ENCODE results near the gene NHSL1. TPM values are rescaled to one million over a fixed set of nuclear protein-coding genes. Genes with fewer than 3 reads are reported as not detected.

NHSL1 gene
- total and polyA plus RNA-seq, 7 donors = 0.08 to 2.3 (median 1.2) TPM

DNA sequence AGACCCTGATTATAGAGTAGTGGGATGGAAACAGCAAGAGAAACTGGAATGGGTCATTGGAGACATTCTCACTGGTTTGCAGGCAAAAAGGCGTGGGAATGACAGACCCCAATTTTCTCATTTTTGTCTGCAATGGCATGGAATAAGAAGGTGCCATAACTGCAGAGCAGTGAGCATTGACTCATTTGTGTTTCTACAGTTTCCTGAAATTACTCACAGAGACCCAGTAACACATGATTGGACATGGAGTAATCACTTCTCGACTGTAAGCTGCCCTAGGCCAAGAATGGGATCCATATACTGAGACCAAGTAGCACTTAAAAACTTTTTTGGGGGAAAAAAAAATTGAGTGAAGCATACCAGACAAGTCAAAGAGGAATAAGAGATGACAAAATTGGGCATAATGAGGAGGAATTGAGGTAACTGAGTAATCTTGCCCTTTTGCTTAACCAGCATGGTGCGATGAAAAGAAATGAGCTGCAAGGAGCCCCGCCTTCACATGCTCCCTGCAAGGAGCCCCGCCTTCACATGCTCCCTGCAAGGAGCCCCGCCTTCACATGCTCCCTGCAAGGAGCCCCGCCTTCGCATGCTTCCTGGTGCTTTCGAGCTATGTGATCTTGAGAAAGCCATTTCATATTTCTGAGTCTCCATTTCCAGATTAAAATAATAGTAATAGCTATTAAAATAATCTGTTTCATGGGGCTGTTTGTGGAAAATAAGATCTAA lies 44.1 kb downstream of the NHSL1 start:
- Histone ChIP-seq H3K27ac (no peak overlapping the region), H3K4me3 (no peak overlapping the region), H3K36me3 (ENCODE audit: insufficient read depth in 1 of 2, low read depth in 1 of 2) (no peaks in the 10 kb centered on the region), H3K4me1 (no peaks in the 10 kb centered on the region), H3K9me3 (no peaks in the 10 kb centered on the region), H3K27me3 (ENCODE audit: insufficient read depth in 3 of 3, low read length in 2 of 3) (no peaks in the 10 kb centered on the region)
- ATAC-seq = no peak
- intact Hi-C loops (cut with DNase I) = no loop called here
- WGBS, 3 donors = 75 to 91% (median 84%) methylated on average over 9 of the region's 9 CpGs
- TF ChIP-seq, protein P1, sequence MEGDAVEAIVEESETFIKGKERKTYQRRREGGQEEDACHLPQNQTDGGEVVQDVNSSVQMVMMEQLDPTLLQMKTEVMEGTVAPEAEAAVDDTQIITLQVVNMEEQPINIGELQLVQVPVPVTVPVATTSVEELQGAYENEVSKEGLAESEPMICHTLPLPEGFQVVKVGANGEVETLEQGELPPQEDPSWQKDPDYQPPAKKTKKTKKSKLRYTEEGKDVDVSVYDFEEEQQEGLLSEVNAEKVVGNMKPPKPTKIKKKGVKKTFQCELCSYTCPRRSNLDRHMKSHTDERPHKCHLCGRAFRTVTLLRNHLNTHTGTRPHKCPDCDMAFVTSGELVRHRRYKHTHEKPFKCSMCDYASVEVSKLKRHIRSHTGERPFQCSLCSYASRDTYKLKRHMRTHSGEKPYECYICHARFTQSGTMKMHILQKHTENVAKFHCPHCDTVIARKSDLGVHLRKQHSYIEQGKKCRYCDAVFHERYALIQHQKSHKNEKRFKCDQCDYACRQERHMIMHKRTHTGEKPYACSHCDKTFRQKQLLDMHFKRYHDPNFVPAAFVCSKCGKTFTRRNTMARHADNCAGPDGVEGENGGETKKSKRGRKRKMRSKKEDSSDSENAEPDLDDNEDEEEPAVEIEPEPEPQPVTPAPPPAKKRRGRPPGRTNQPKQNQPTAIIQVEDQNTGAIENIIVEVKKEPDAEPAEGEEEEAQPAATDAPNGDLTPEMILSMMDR (IDR thresholded peaks at IDR 0.05) = no peak
- DNase-seq = no peak

DNA sequence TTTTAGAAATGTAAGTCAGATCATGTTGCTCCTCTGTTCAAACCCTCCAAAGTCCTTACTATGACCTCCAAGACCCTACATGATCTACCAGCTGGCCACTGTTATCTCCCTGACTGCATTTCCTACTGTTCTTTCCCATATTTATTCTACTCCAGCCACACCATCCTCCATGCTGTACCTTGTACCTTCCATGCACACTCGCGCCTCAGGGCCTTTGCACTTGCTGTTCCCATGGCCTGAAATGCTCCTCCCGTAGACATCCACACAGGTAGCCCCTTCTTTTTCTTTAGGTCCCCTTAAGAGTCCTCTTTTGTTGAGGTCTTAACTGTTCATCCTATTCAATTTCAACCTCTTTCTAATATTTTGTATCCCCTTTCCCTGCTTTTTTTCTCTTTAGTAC lies 48.3 kb downstream of the NHSL1 start:
- no peak for ATAC-seq
- Histone ChIP-seq H3K27me3 (ENCODE audit: insufficient read depth in 3 of 3, low read length in 2 of 3) (no peaks in the 10 kb centered on the region), H3K36me3 (ENCODE audit: insufficient read depth in 1 of 2, low read depth in 1 of 2) (no peaks in the 10 kb centered on the region), H3K4me1 (no peaks in the 10 kb centered on the region), H3K4me3 (no peak overlapping the region), H3K9me3 (no peaks in the 10 kb centered on the region), H3K27ac (no peak overlapping the region)
- TF ChIP-seq, protein P1 (IDR thresholded peaks at IDR 0.05) = no peak
- WGBS, 3 donors = 98 to 100% (median 99%) methylated on average over 3 of the region's 3 CpGs
- intact Hi-C loops (cut with DNase I) = no loop called here
- no peak for DNase-seq

DNA sequence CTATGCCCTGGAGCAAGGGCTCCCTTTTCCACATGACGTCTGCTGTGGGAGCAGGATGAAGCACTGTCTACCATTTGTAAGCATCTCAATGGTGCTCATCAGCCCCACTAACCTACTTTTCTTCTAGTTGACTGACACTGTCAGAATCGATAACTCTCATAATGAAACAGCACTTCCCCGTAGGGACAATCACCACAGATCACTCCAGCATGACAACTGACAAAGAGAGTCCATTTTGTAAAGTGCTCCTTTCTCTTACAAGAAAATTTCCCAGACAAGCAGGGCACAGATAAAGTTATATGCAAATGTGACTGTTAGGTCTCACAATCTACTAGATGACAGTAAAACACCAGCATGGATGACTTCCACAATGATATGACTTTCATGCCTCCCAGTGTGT lies 48.8 kb downstream of the NHSL1 start:
- H3K27me3 ChIP-seq (ENCODE audit: insufficient read depth in 3 of 3, low read length in 2 of 3) = no peaks in the 10 kb centered on the region
- WGBS, 3 donors = 66 to 76% (median 68%) methylated on average over 3 of the region's 3 CpGs
- no peaks in the 10 kb centered on the region for H3K36me3 ChIP-seq (ENCODE audit: insufficient read depth in 1 of 2, low read depth in 1 of 2)
- TF ChIP-seq, protein P1 (IDR thresholded peaks at IDR 0.05) = no peak
- ATAC-seq (no peak), DNase-seq (no peak)
- no peaks in the 10 kb centered on the region for H3K9me3 ChIP-seq
- no peak overlapping the region for H3K4me3 ChIP-seq
- no peak overlapping the region for H3K27ac ChIP-seq
- intact Hi-C loops (cut with DNase I) = no loop called here
- H3K4me1 ChIP-seq = no peaks in the 10 kb centered on the region

- no peak overlapping the region for H3K27ac ChIP-seq
- no peaks in the 10 kb centered on the region for H3K4me1 ChIP-seq
- H3K27me3 ChIP-seq (ENCODE audit: insufficient read depth in 3 of 3, low read length in 2 of 3) = no peaks in the 10 kb centered on the region
- DNase-seq (no peak), ATAC-seq (no peak)
- no peaks in the 10 kb centered on the region for H3K9me3 ChIP-seq
- intact Hi-C loops (cut with DNase I) = no loop called here
- 75 to 84% (median 77%) methylated on average over 6 of the region's 6 CpGs for WGBS, 3 donors
- H3K36me3 ChIP-seq (ENCODE audit: insufficient read depth in 1 of 2, low read depth in 1 of 2) = no peaks in the 10 kb centered on the region
- no peak overlapping the region for H3K4me3 ChIP-seq
- TF ChIP-seq, protein P1 (IDR thresholded peaks at IDR 0.05) = no peak
These were observed 52.5 kb downstream of the NHSL1 start for GRCh38 chr6:138446821-138447220.

- ATAC-seq (no peak), DNase-seq (no peak)
- intact Hi-C loops (cut with DNase I) = no loop called here
These were observed 55.3 kb downstream of the NHSL1 start for GRCh38 chr6:138443979-138444378.

More at GRCh38 chr6:138443979-138444378, 55.3 kb downstream of the NHSL1 start:
- no peaks in the 10 kb centered on the region for H3K4me1 ChIP-seq
- no peak overlapping the region for H3K4me3 ChIP-seq
- H3K27me3 ChIP-seq (ENCODE audit: insufficient read depth in 3 of 3, low read length in 2 of 3) = no peaks in the 10 kb centered on the region
- TF ChIP-seq, protein P1 (IDR thresholded peaks at IDR 0.05) = no peak
- no peak overlapping the region for H3K27ac ChIP-seq
- H3K36me3 ChIP-seq (ENCODE audit: insufficient read depth in 1 of 2, low read depth in 1 of 2) = peaks cover 0 to 2% of the 10 kb centered on the region in 2 donors
- no peaks in the 10 kb centered on the region for H3K9me3 ChIP-seq

Data from psoas muscle (tissue), 8 donors.